CD4-positive, CD25-positive, alpha-beta regulatory T cell (primary cell): ENCODE data around the gene PLXNA4. TPM values are rescaled to one million over a fixed set of nuclear protein-coding genes. Genes with fewer than 3 reads are reported as not detected.

Experiments
- ATAC-seq, 2 donors: fragments of 150-1000 bp; cut with Tn5 transposase; one replicate each; pipeline ENCODE4 v1.10.0; 2021; ENCODE audit warnings: low read depth in 2 of 2, moderate number of reproducible peaks in 2 of 2, moderate library complexity in 1 of 2
- DNase-seq, 3 donors: peaks; one replicate each; pipeline versions ENCODE4 v3.0.0 to v3.0.0-alpha.2; 2012 to 2022; ENCODE audit warnings: mixed read lengths in 1 of 3
- H3K27ac ChIP-seq: one replicate; pipeline ENCODE4 v1.7.0; 2013; ENCODE audit warnings: mild to moderate bottlenecking, low read length; ENCODE audit not compliant: insufficient read depth, poor library complexity, severe bottlenecking
- H3K27me3 ChIP-seq: one replicate; pipeline ENCODE4 v1.7.0; 2013; ENCODE audit warnings: low read length; ENCODE audit not compliant: control insufficient read depth, insufficient read depth
- H3K36me3 ChIP-seq: one replicate; pipeline ENCODE4 v1.7.0; 2013; ENCODE audit warnings: mild to moderate bottlenecking, low read length, moderate library complexity; ENCODE audit not compliant: control insufficient read depth, insufficient read depth
- H3K4me1 ChIP-seq: 2 replicates; pipeline ENCODE4 v1.7.0; 2013; ENCODE audit warnings: mild to moderate bottlenecking, low read length; ENCODE audit not compliant: insufficient read depth, control insufficient read depth, poor library complexity, severe bottlenecking
- H3K4me3 ChIP-seq: one replicate; pipeline ENCODE4 v1.7.0; 2013; ENCODE audit warnings: low read depth, mild to moderate bottlenecking, low read length, moderate library complexity
- H3K9me3 ChIP-seq, 2 experiments: 1 replicate in 1 of 2; 2 replicates in 1 of 2; pipeline ENCODE4 v1.7.0; 2013; ENCODE audit warnings: low read length in 2 of 2, mild to moderate bottlenecking in 1 of 2, moderate library complexity in 1 of 2; ENCODE audit not compliant: control insufficient read depth in 2 of 2
- H3K27ac Mint-ChIP-seq, 3 donors: one replicate each; pipeline ENCODE4 v1.8.0; 2020 to 2022; ENCODE audit warnings: mild to moderate bottlenecking in 3 of 3, mixed read lengths in 3 of 3, moderate library complexity in 2 of 3
- H3K27me3 Mint-ChIP-seq: one replicate; pipeline ENCODE4 v1.8.0; 2022; ENCODE audit warnings: mild to moderate bottlenecking, mixed read lengths
- H3K36me3 Mint-ChIP-seq: one replicate; pipeline ENCODE4 v1.8.0; 2020; ENCODE audit warnings: mixed read lengths
- H3K4me1 Mint-ChIP-seq, 4 donors: one replicate each; pipeline ENCODE4 v1.8.0; 2020 to 2022; ENCODE audit warnings: mixed read lengths in 4 of 4, mild to moderate bottlenecking in 1 of 4
- H3K4me3 Mint-ChIP-seq, 4 donors: one replicate each; pipeline ENCODE4 v1.8.0; 2020 to 2022; ENCODE audit warnings: mild to moderate bottlenecking in 4 of 4, mixed read lengths in 4 of 4, moderate library complexity in 3 of 4
- H3K9me3 Mint-ChIP-seq, 7 donors: one replicate each; pipeline ENCODE4 v1.8.0; 2020 to 2022; ENCODE audit warnings: mixed read lengths in 7 of 7, mild to moderate bottlenecking in 3 of 7, moderate library complexity in 2 of 7
- polyA plus RNA-seq, 4 donors: library from polyadenylated mRNA; unstranded; fragments of 300-500 nt; fragmentation: Illumina TruSeq; gene quantifications; one replicate each; pipeline ENCODE4 v1.2.3, GENCODE V29; 2021
- total RNA-seq: library from RNA; stranded (reverse); gene quantifications from one replicate; pipeline ENCODE4 v1.2.3, GENCODE V29; 2022

Gene PLXNA4
- total and polyA plus RNA-seq, 5 donors from 2014 or later = 0.27 TPM; not detected in 4

DNA sequence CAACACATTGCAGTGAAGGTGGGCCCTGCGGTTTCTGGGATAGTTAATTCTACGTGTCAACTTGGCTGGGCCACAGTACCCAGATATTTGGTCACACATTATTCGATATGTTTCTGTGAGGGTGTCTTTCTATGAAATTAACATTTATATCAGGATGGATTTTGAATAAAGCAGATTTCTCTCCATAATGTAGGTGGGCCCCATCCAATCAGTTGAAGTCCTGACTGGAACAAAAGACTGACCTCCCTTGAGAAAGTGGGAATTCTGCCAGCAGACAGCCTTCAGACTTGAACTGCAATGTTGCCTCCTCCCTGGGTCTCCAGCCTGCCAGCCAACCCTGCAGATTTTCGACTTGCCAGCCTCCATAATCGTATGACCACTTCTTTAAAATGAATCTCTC, 420.6 kb downstream of the PLXNA4 start:
- Mint-ChIP-seq H3K27ac (no peak overlapping the region), H3K4me3 (no peak overlapping the region), H3K9me3 (peaks cover 0 to 2% (median 0%) of the 10 kb centered on the region in 7 donors), H3K36me3 (no peaks in the 10 kb centered on the region), H3K4me1 (no peaks in the 10 kb centered on the region), H3K27me3 (peaks cover 3% of the 10 kb centered on the region)
- H3K4me1 ChIP-seq = no peaks in the 10 kb centered on the region
- H3K27ac ChIP-seq = no peak overlapping the region
- ATAC-seq (no peak), DNase-seq (no peak)
- H3K4me3 ChIP-seq = no peak overlapping the region
- no peaks in the 10 kb centered on the region for H3K27me3 ChIP-seq
- H3K36me3 ChIP-seq = no peaks in the 10 kb centered on the region
- H3K9me3 ChIP-seq = no peaks in the 10 kb centered on the region

- Mint-ChIP-seq H3K4me1 (no peaks in the 10 kb centered on the region), H3K27me3 (peaks cover 4% of the 10 kb centered on the region), H3K36me3 (no peaks in the 10 kb centered on the region), H3K4me3 (no peak overlapping the region), H3K9me3 (peaks cover 0 to 2% (median 0%) of the 10 kb centered on the region in 7 donors), H3K27ac (no peak overlapping the region)
- no peaks in the 10 kb centered on the region for H3K4me1 ChIP-seq
- DNase-seq (no peak), ATAC-seq (no peak)
- H3K36me3 ChIP-seq = no peaks in the 10 kb centered on the region
- no peaks in the 10 kb centered on the region for H3K27me3 ChIP-seq
- H3K27ac ChIP-seq = no peak overlapping the region
- H3K4me3 ChIP-seq = no peak overlapping the region
- no peaks in the 10 kb centered on the region for H3K9me3 ChIP-seq
Measured at GRCh38 chr7:132154695-132155471, 421.4 kb downstream of the PLXNA4 start.

- H3K27ac Mint-ChIP-seq = no peak overlapping the region
Measured at GRCh38 chr7:132154248-132154647, 422.0 kb downstream of the PLXNA4 start.

DNA sequence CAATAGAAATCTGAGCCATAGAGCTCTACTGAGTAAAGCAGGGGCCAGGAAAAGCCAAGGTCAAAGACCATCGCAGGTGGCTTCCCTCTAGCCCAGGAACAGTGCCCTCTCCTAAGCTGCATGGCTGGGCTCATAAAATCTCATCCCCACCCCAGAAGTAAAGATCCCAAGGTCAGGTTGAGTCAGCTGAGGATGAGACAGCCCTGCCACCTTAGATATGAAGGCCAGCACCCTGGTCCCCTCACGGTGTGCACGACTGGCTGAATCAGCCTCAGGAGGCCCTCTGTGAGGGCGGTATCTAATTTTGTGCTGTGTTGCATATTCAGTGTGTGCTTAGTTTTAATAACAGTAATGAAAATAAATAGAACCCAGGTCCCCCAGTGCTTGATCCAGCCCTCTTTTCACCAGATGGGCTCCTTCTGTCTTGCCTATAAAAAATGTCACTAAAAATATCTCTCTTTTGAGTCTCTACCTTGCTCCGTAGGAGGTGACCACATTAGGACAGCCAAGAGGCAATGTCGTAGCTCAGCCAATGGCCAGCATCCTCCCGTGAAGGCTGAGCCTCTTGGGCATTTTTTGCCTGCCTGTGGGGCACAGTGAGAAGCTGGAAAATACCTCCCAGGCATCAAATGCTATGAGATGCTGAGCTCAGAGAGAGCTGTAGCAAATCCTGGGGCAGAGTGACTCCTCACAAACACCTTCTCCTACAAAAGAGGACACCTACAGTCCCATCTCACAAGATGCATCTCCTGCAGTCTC, 424.0 kb downstream of the PLXNA4 start:
- Mint-ChIP-seq H3K4me3 (no peak overlapping the region), H3K27ac (no peak overlapping the region), H3K4me1 (no peaks in the 10 kb centered on the region), H3K27me3 (peaks cover 4% of the 10 kb centered on the region), H3K9me3 (peaks cover 0 to 2% (median 0%) of the 10 kb centered on the region in 7 donors), H3K36me3 (no peaks in the 10 kb centered on the region)
- no peak for DNase-seq
- no peaks in the 10 kb centered on the region for H3K9me3 ChIP-seq
- no peak for ATAC-seq
- no peaks in the 10 kb centered on the region for H3K4me1 ChIP-seq
- H3K36me3 ChIP-seq = no peaks in the 10 kb centered on the region
- no peaks in the 10 kb centered on the region for H3K27me3 ChIP-seq
- H3K27ac ChIP-seq = no peak overlapping the region
- H3K4me3 ChIP-seq = no peak overlapping the region

More at GRCh38 chr7:132154248-132154647, 422.0 kb downstream of the PLXNA4 start:
- no peaks in the 10 kb centered on the region for H3K36me3 ChIP-seq
- Mint-ChIP-seq H3K4me1 (no peaks in the 10 kb centered on the region), H3K27me3 (peaks cover 4% of the 10 kb centered on the region), H3K4me3 (no peak overlapping the region), H3K36me3 (no peaks in the 10 kb centered on the region), H3K9me3 (peaks cover 0 to 2% (median 0%) of the 10 kb centered on the region in 7 donors)
- no peaks in the 10 kb centered on the region for H3K4me1 ChIP-seq
- H3K4me3 ChIP-seq = no peak overlapping the region
- H3K27ac ChIP-seq = no peak overlapping the region
- ATAC-seq (no peak), DNase-seq (no peak)
- H3K27me3 ChIP-seq = no peaks in the 10 kb centered on the region
- no peaks in the 10 kb centered on the region for H3K9me3 ChIP-seq

GRCh38 chr7:132150711-132151110, 425.6 kb downstream of the PLXNA4 start:
- H3K4me1 Mint-ChIP-seq = no peaks in the 10 kb centered on the region
- Histone ChIP-seq H3K9me3 (no peaks in the 10 kb centered on the region), H3K4me3 (no peak overlapping the region), H3K27me3 (no peaks in the 10 kb centered on the region), H3K27ac (no peak overlapping the region), H3K4me1 (no peaks in the 10 kb centered on the region), H3K36me3 (no peaks in the 10 kb centered on the region)
- DNase-seq (no peak), ATAC-seq (no peak)
- H3K36me3 Mint-ChIP-seq = no peaks in the 10 kb centered on the region
- H3K4me3 Mint-ChIP-seq = no peak overlapping the region
- peaks cover 0 to 2% (median 0%) of the 10 kb centered on the region in 7 donors for H3K9me3 Mint-ChIP-seq
- H3K27me3 Mint-ChIP-seq = peaks cover 4% of the 10 kb centered on the region
- H3K27ac Mint-ChIP-seq = no peak overlapping the region

GRCh38 chr7:132149436-132150304, 426.6 kb downstream of the PLXNA4 start:
- Histone ChIP-seq H3K4me3 (no peak overlapping the region), H3K27me3 (no peaks in the 10 kb centered on the region), H3K36me3 (no peaks in the 10 kb centered on the region), H3K9me3 (no peaks in the 10 kb centered on the region), H3K27ac (no peak overlapping the region), H3K4me1 (no peaks in the 10 kb centered on the region)
- Mint-ChIP-seq H3K9me3 (peaks cover 0 to 2% (median 0%) of the 10 kb centered on the region in 7 donors), H3K27me3 (peaks cover 4% of the 10 kb centered on the region), H3K4me1 (no peaks in the 10 kb centered on the region), H3K27ac (peak overlapping the region in 1 of 3 donors; percentile 66), H3K4me3 (no peak overlapping the region), H3K36me3 (no peaks in the 10 kb centered on the region)
- ATAC-seq (no peak), DNase-seq (no peak)

- H3K4me1 ChIP-seq = no peaks in the 10 kb centered on the region
- H3K4me3 ChIP-seq = no peak overlapping the region
- no peak overlapping the region for H3K27ac ChIP-seq
- Mint-ChIP-seq H3K4me3 (no peak overlapping the region), H3K27me3 (peaks cover 4% of the 10 kb centered on the region), H3K27ac (no peak overlapping the region), H3K36me3 (no peaks in the 10 kb centered on the region), H3K9me3 (no peaks in the 10 kb centered on the region), H3K4me1 (no peaks in the 10 kb centered on the region)
- DNase-seq (no peak), ATAC-seq (no peak)
- no peaks in the 10 kb centered on the region for H3K27me3 ChIP-seq
- no peaks in the 10 kb centered on the region for H3K9me3 ChIP-seq
- H3K36me3 ChIP-seq = no peaks in the 10 kb centered on the region
Measured at GRCh38 chr7:132148876-132149275, 427.4 kb downstream of the PLXNA4 start.
